SK-N-SH treated with all-trans-retinoic acid at 6 μM for 48 hours (cell line): ENCODE results near the gene OPN1SW.

Experiments
- ATAC-seq: fragments of 200-7000 bp; cut with Tn5 transposase; 3 replicates; pipeline ENCODE4 v1.9.1; 2020; ENCODE audit warnings: mild to moderate bottlenecking, moderate library complexity
- ARNTL ChIP-seq: fragments of 450-650 bp; formaldehyde crosslinking; IDR thresholded peaks from 2 replicates; pipeline ENCODE4 v1.5.0; 2020; ENCODE audit warnings: low read depth, mild to moderate bottlenecking, moderate library complexity, borderline replicate concordance
- BACH2 ChIP-seq: fragments of 250-450 bp; sonication (Bioruptor Pico); IDR thresholded peaks from 2 replicates; pipeline ENCODE4 v1.9.0; 2021; ENCODE audit warnings: mild to moderate bottlenecking, borderline replicate concordance
- ESRRG ChIP-seq: fragments of 250-450 bp; sonication (Bioruptor Pico); IDR thresholded peaks from 2 replicates; pipeline ENCODE4 v1.6.1; 2021; ENCODE audit warnings: mild to moderate bottlenecking
- GLIS3 ChIP-seq: fragments of 250-450 bp; sonication (Bioruptor Pico); IDR thresholded peaks from 2 replicates; pipeline ENCODE4 v1.5.0; 2020; ENCODE audit warnings: mild to moderate bottlenecking, moderate library complexity
- ISL1 ChIP-seq: fragments of 250-450 bp; sonication (Bioruptor Pico); IDR thresholded peaks from 2 replicates; pipeline ENCODE4 v2.1.2; 2022; ENCODE audit warnings: mild to moderate bottlenecking, moderate library complexity
- OSR1 ChIP-seq: fragments of 250-450 bp; sonication (Bioruptor Pico); IDR thresholded peaks from 2 replicates; pipeline ENCODE4 v1.8.0; 2022; ENCODE audit warnings: moderate library complexity, mild to moderate bottlenecking, inconsistent platforms
- PATZ1 ChIP-seq: fragments of 250-450 bp; sonication (Bioruptor Pico); IDR thresholded peaks from 2 replicates; pipeline ENCODE4 v1.8.0; 2020; ENCODE audit warnings: mild to moderate bottlenecking, moderate library complexity, borderline replicate concordance
- POU6F1 ChIP-seq: fragments of 250-450 bp; sonication (Bioruptor Pico); IDR thresholded peaks from 2 replicates; pipeline ENCODE4 v1.8.0; 2021; ENCODE audit warnings: low read depth, mild to moderate bottlenecking, moderate library complexity, borderline replicate concordance
- PPARA ChIP-seq: fragments of 250-450 bp; sonication (Bioruptor Pico); IDR thresholded peaks from 2 replicates; pipeline ENCODE4 v1.5.0; 2020; ENCODE audit warnings: mild to moderate bottlenecking, borderline replicate concordance
- RARB ChIP-seq: fragments of 250-450 bp; sonication (Bioruptor Pico); IDR thresholded peaks from 2 replicates; pipeline ENCODE4 v1.8.0; 2021; ENCODE audit warnings: mild to moderate bottlenecking, moderate library complexity
- SNAI2 ChIP-seq: fragments of 250-450 bp; sonication (Bioruptor Pico); IDR thresholded peaks from 2 replicates; pipeline ENCODE4 v1.5.0; 2020; ENCODE audit warnings: mild to moderate bottlenecking, moderate library complexity
- TCF4 ChIP-seq: fragments of 250-450 bp; sonication (Bioruptor Pico); IDR thresholded peaks from 2 replicates; pipeline ENCODE4 v1.8.0; 2021; ENCODE audit warnings: mild to moderate bottlenecking, moderate library complexity, borderline replicate concordance
- TOX ChIP-seq: fragments of 250-450 bp; sonication (Bioruptor Pico); IDR thresholded peaks from 2 replicates; pipeline ENCODE4 v1.8.0; 2021; ENCODE audit warnings: mild to moderate bottlenecking, moderate library complexity, borderline replicate concordance
- TSHZ2 ChIP-seq: fragments of 250-450 bp; sonication (Bioruptor Pico); IDR thresholded peaks from 2 replicates; pipeline ENCODE4 v1.5.0; 2020; ENCODE audit warnings: mild to moderate bottlenecking, moderate library complexity
- ZC3H10 ChIP-seq: fragments of 250-450 bp; sonication (Bioruptor Pico); IDR thresholded peaks from 2 replicates; pipeline ENCODE4 v1.5.1; 2021; ENCODE audit warnings: mild to moderate bottlenecking, moderate library complexity
- ZFP30 ChIP-seq: fragments of 450-650 bp; formaldehyde crosslinking; IDR thresholded peaks from 2 replicates; pipeline ENCODE4 v1.5.0; 2022; ENCODE audit warnings: mild to moderate bottlenecking, moderate library complexity
- ZNF565 ChIP-seq: fragments of 450-650 bp; formaldehyde crosslinking; conservative IDR thresholded peaks from 2 replicates; pipeline ENCODE4 v1.5.0; 2020; ENCODE audit warnings: low read depth, mild to moderate bottlenecking, moderate library complexity
- ZNF70 ChIP-seq: fragments of 450-650 bp; formaldehyde crosslinking; IDR thresholded peaks from 2 replicates; pipeline ENCODE4 v1.5.0; 2020; ENCODE audit warnings: mild to moderate bottlenecking, moderate library complexity

Gene OPN1SW

GRCh38 chr7:128759242-128759641 lies 16.4 kb downstream of the OPN1SW start:
- TF ChIP-seq ESRRG (CRISPR knock-in tag) (no peak), PATZ1 (CRISPR knock-in tag) (no peak), POU6F1 (CRISPR knock-in tag) (no peak), OSR1 (no peak), ISL1 (CRISPR knock-in tag) (no peak), TSHZ2 (CRISPR knock-in tag) (no peak), TCF4 (no peak), ARNTL (no peak), SNAI2 (CRISPR knock-in tag) (no peak), GLIS3 (CRISPR knock-in tag) (no peak), PPARA (no peak), ZFP30 (CRISPR knock-in tag) (no peak), ZNF70 (CRISPR knock-in tag) (no peak), RARB (no peak), ZC3H10 (CRISPR knock-in tag) (no peak)
- ATAC-seq: no peak

GRCh38 chr7:128758553-128758952 lies 17.0 kb downstream of the OPN1SW start:
- ATAC-seq: no peak
- TF ChIP-seq PATZ1 (CRISPR knock-in tag) (no peak), BACH2 (CRISPR knock-in tag) (no peak), ZFP30 (CRISPR knock-in tag) (no peak), TOX (CRISPR knock-in tag) (no peak)

GRCh38 chr7:128757203-128757602 lies 18.4 kb downstream of the OPN1SW start:
- no peak for ATAC-seq
- no peak for TF ChIP-seq ZNF565 (CRISPR knock-in tag)
- TF ChIP-seq, all 23 proteins: peak for 0

- peak; percentile 90 for ATAC-seq
- TF ChIP-seq ZC3H10 (CRISPR knock-in tag): no peak
- TF ChIP-seq PATZ1 (CRISPR knock-in tag): peak; percentile 38; the same call in 1 of the 2 replicates
- 0 out of 2 replicates have a peak, but pooled peaks have one; percentile 32 for TF ChIP-seq TCF4
- TF ChIP-seq ISL1 (CRISPR knock-in tag): peak; percentile 81
- TF ChIP-seq POU6F1 (CRISPR knock-in tag): peak; percentile 74; the same call in 1 of the 2 replicates
- no peak for TF ChIP-seq SNAI2 (CRISPR knock-in tag)
These were observed 19.6 kb downstream of the OPN1SW start for GRCh38 chr7:128755819-128756476.
